Mucosa of stomach (tissue), 1 donor: ENCODE results near the gene MBNL1.
"Not testable (repeated sequence)": the region's sequence is repeated elsewhere in the genome, so short reads cannot be mapped to it uniquely, and the experiment has no call there.

Experiments
- H3K27me3 ChIP-seq: one replicate; pipeline ENCODE4 v1.7.0; 2013; ENCODE audit warnings: mild to moderate bottlenecking, low read length; ENCODE audit not compliant: control insufficient read depth, insufficient read depth
- H3K36me3 ChIP-seq: one replicate; pipeline ENCODE4 v1.7.0; 2013; ENCODE audit warnings: low read length; ENCODE audit not compliant: control insufficient read depth, insufficient read depth
- H3K4me1 ChIP-seq: one replicate; pipeline ENCODE4 v1.7.0; 2013; ENCODE audit warnings: mild to moderate bottlenecking, low read length; ENCODE audit not compliant: control insufficient read depth, insufficient read depth
- H3K4me3 ChIP-seq: one replicate; pipeline ENCODE4 v1.7.0; 2013; ENCODE audit warnings: low read length
- H3K9ac ChIP-seq: one replicate; pipeline ENCODE4 v1.7.0; 2013; ENCODE audit warnings: mild to moderate bottlenecking, low read length, moderate library complexity
- H3K9me3 ChIP-seq: one replicate; pipeline ENCODE4 v1.7.0; 2013; ENCODE audit warnings: mild to moderate bottlenecking, low read length, moderate library complexity; ENCODE audit not compliant: control insufficient read depth
- donor health status: Pancreatic carcinoma.

Gene MBNL1

DNA sequence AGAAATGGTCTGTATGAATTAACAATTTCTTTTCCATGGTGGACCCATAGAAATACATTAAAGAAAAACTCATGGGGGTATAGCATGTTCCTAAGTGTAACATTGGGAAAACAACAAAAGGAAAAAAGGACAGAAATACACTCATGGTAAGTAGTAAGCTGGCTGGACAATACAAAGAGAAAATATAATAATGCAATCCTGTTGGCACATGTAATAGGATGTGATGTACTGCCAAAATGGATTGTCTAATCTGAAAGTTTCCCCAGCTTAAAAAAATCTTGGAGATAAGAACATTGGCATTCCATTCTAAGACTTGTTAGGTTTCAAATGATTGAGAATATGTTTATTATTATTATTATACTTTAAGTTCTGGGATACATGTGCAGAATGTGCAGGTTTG is 128.1 kb downstream of the MBNL1 start:
- no peak overlapping the region for H3K9ac ChIP-seq
- H3K36me3 ChIP-seq, result no peaks in the 10 kb centered on the region
- H3K9me3 ChIP-seq, result no peaks in the 10 kb centered on the region
- no peak overlapping the region for H3K4me3 ChIP-seq
- H3K27me3 ChIP-seq, result no peaks in the 10 kb centered on the region
- H3K4me1 ChIP-seq, result peaks cover 21% of the 10 kb centered on the region

DNA sequence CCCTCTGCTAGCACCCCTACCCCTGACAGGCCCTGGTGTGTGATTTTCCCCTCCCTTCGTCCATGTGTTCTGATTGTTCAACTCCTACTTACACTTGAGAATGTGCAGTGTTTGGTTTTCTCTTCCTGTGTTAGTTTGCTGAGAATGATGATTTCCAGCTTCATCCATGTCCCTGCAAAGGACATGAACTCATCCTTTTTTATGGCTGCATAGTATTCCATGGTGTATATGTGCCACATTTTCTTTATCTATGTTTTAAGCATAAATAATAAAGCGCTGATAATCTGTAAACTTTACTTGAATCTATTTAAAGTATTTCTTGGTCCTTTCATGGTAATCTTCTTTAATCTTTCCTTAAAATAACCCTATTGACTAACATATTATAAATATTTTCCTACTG is 128.6 kb downstream of the MBNL1 start:
- not testable (repeated sequence) for H3K9ac ChIP-seq, H3K27me3 ChIP-seq, H3K36me3 ChIP-seq, H3K9me3 ChIP-seq, H3K4me3 ChIP-seq
- peaks cover 25% of the 10 kb centered on the region for H3K4me1 ChIP-seq

- Histone ChIP-seq H3K9me3 (no peaks in the 10 kb centered on the region), H3K4me3 (no peak overlapping the region), H3K4me1 (peaks cover 28% of the 10 kb centered on the region), H3K9ac (no peak overlapping the region), H3K27me3 (no peaks in the 10 kb centered on the region), H3K36me3 (no peaks in the 10 kb centered on the region)
These were observed 129.8 kb downstream of the MBNL1 start for GRCh38 chr3:152398495-152398894.

DNA sequence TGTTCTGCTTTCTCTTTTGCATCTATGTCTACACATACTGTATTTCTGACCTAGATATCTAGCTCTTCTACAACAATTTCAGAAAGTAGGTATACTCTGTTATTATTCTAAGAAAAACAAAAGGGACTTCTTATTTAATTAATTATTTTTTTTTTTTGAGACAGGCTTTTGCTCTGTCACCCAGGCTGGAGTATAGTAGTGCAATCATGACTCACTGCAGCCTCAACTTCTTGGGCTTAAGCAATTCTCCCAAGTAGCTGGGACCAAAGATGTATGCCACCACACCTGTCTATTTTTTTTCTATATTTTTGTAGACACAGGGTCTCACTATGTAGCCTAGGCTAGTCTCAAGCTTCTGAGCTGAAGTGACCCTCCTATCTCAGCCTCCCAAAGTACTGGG is 130.6 kb downstream of the MBNL1 start:
- H3K4me1 ChIP-seq, result peaks cover 34% of the 10 kb centered on the region
- no peak overlapping the region for H3K4me3 ChIP-seq
- no peaks in the 10 kb centered on the region for H3K36me3 ChIP-seq
- no peak overlapping the region for H3K9ac ChIP-seq
- no peaks in the 10 kb centered on the region for H3K27me3 ChIP-seq
- H3K9me3 ChIP-seq, result no peaks in the 10 kb centered on the region

DNA sequence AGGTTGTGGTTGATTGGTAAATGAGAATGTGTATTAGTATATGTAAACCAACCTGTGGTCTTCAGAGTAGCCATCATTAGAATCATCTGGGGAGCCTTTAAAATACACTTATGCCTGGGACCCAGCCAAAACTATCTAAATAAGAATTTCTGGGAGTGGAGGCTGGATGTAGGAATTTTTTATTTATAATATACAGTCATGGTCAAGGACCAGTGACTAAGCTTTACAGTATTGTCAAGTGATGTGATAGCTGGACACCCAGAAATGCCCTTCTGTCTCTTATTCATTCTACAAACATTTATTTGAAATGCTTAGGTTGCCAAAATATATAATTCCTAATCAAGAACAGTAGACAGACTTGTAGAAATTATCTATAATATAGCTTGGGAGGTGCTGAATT is 132.2 kb downstream of the MBNL1 start:
- Histone ChIP-seq H3K9me3 (no peaks in the 10 kb centered on the region), H3K4me3 (no peak overlapping the region), H3K27me3 (no peaks in the 10 kb centered on the region), H3K9ac (no peak overlapping the region), H3K36me3 (no peaks in the 10 kb centered on the region), H3K4me1 (peaks cover 34% of the 10 kb centered on the region)

- Histone ChIP-seq H3K4me1 (peaks cover 34% of the 10 kb centered on the region), H3K9me3 (no peaks in the 10 kb centered on the region), H3K9ac (no peak overlapping the region), H3K36me3 (no peaks in the 10 kb centered on the region), H3K27me3 (no peaks in the 10 kb centered on the region), H3K4me3 (no peak overlapping the region)
These were observed 134.1 kb downstream of the MBNL1 start for GRCh38 chr3:152402695-152403451.

GRCh38 chr3:152403632-152404066 is 134.9 kb downstream of the MBNL1 start:
- no peak overlapping the region for H3K4me3 ChIP-seq
- H3K4me1 ChIP-seq, result peaks cover 34% of the 10 kb centered on the region
- no peak overlapping the region for H3K9ac ChIP-seq
- no peaks in the 10 kb centered on the region for H3K9me3 ChIP-seq
- no peaks in the 10 kb centered on the region for H3K36me3 ChIP-seq
- H3K27me3 ChIP-seq, result no peaks in the 10 kb centered on the region

DNA sequence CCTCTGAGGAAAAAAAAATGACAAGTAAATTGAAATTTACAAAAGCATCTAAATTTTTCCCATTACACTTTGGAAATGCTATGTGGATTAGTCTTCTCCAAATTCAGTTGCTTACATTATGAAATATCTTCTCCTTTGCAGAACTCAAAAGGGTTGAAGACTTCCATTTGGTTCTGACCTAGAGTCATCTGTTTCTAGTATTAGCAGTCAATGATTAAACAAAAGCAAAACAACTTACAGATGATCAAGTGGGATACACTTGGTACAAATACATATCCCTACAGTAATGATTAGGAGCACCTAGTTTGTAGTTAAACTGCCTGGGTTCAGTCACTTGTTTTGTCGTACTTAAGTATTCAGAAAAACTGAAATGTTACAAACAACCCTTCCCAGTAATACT is 136.2 kb downstream of the MBNL1 start:
- no peak overlapping the region for H3K9ac ChIP-seq
- peaks cover 29% of the 10 kb centered on the region for H3K4me1 ChIP-seq
- H3K36me3 ChIP-seq, result no peaks in the 10 kb centered on the region
- no peaks in the 10 kb centered on the region for H3K27me3 ChIP-seq
- H3K9me3 ChIP-seq, result no peaks in the 10 kb centered on the region
- no peak overlapping the region for H3K4me3 ChIP-seq

GRCh38 chr3:152405915-152406802 is 137.4 kb downstream of the MBNL1 start:
- Histone ChIP-seq H3K9ac (no peak overlapping the region), H3K9me3 (no peaks in the 10 kb centered on the region), H3K27me3 (no peaks in the 10 kb centered on the region), H3K4me1 (peaks cover 18% of the 10 kb centered on the region), H3K36me3 (no peaks in the 10 kb centered on the region), H3K4me3 (no peak overlapping the region)

- Histone ChIP-seq H3K36me3 (no peaks in the 10 kb centered on the region), H3K4me1 (no peaks in the 10 kb centered on the region)
These were observed 144.5 kb downstream of the MBNL1 start for GRCh38 chr3:152413240-152413639.

GRCh38 chr3:152416808-152417580 is 148.3 kb downstream of the MBNL1 start:
- no peak overlapping the region for H3K9ac ChIP-seq
- no peaks in the 10 kb centered on the region for H3K27me3 ChIP-seq
- no peak overlapping the region for H3K4me3 ChIP-seq
- H3K9me3 ChIP-seq, result no peaks in the 10 kb centered on the region
- no peaks in the 10 kb centered on the region for H3K36me3 ChIP-seq
- no peaks in the 10 kb centered on the region for H3K4me1 ChIP-seq

More at GRCh38 chr3:152413240-152413639, 144.5 kb downstream of the MBNL1 start:
- Histone ChIP-seq H3K27me3 (no peaks in the 10 kb centered on the region), H3K9me3 (no peaks in the 10 kb centered on the region), H3K9ac (no peak overlapping the region), H3K4me3 (no peak overlapping the region)

DNA sequence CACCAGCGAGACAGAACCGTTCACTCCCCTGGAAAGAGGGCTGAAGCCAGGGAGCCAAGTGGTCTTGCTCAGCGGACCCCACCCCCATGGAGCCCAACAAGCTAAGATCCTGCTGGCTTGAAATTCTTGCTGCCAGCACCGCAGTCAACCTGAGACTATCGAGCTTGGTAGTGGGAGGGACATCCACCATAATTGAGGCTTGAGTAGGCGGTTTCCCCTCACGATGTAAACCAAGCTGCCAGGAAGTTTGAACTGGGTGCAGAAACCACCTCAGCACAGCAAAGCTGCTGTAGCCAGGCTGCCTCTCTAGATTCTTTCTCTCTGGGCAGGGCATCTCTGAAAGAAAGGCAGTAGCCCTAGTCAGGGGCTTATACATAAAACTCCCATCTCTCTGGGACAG is 151.0 kb downstream of the MBNL1 start:
- Histone ChIP-seq H3K9me3 (no peaks in the 10 kb centered on the region), H3K4me3 (no peak overlapping the region), H3K9ac (no peak overlapping the region), H3K4me1 (no peaks in the 10 kb centered on the region), H3K36me3 (no peaks in the 10 kb centered on the region), H3K27me3 (no peaks in the 10 kb centered on the region)
